SIG-M5 treated with dmso at 0.1 percent for 504 hours (cell line): Measurements from ENCODE around the gene TRPM2.

Source experiments
- DNase-seq: peaks from one replicate; lab custom pipeline; 2025; ENCODE audit not compliant: unreplicated experiment; lab: John Stamatoyannopoulos, UW

Gene TRPM2

GRCh38 chr21:44477712-44478111, 124.3 kb downstream of the TRPM2 start:
- no peak for DNase-seq

GRCh38 chr21:44478124-44478800, 124.8 kb downstream of the TRPM2 start:
- no peak for DNase-seq

- no peak for DNase-seq
Observed at GRCh38 chr21:44478801-44479167, 125.4 kb downstream of the TRPM2 start.

- peak; percentile 24 for DNase-seq
Observed at GRCh38 chr21:44479556-44480199, 126.3 kb downstream of the TRPM2 start.

- no peak for DNase-seq
Observed at GRCh38 chr21:44480200-44481053, 127.0 kb downstream of the TRPM2 start.

GRCh38 chr21:44482581-44483287, 129.3 kb downstream of the TRPM2 start:
- DNase-seq: peak; percentile 16

GRCh38 chr21:44483288-44484237, 130.1 kb downstream of the TRPM2 start:
- no peak for DNase-seq

GRCh38 chr21:44484498-44485253, 131.3 kb downstream of the TRPM2 start:
- DNase-seq: no peak

- peak; percentile 56 for DNase-seq
Observed at GRCh38 chr21:44485254-44485793, 131.9 kb downstream of the TRPM2 start.

GRCh38 chr21:44485796-44486195, 132.4 kb downstream of the TRPM2 start:
- DNase-seq: no peak

- DNase-seq: no peak
Observed at GRCh38 chr21:44486302-44486701, 132.9 kb downstream of the TRPM2 start.

GRCh38 chr21:44487831-44488230, 134.4 kb downstream of the TRPM2 start:
- DNase-seq: no peak

- no peak for DNase-seq
Observed at GRCh38 chr21:44489962-44490361, 136.5 kb downstream of the TRPM2 start.

- DNase-seq: no peak
Observed at GRCh38 chr21:44490405-44490804, 137.0 kb downstream of the TRPM2 start.

GRCh38 chr21:44490816-44491215, 137.4 kb downstream of the TRPM2 start:
- DNase-seq: no peak
